Caco-2 (cell line): Measurements from ENCODE around the gene WNT10A. TPM values are rescaled to one million over a fixed set of nuclear protein-coding genes. Genes with fewer than 3 reads are reported as not detected.

ENCODE experiments used
- Bru-seq: library from RNA; stranded (reverse); fragments of 400-500 nt; gene quantifications from one replicate; lab custom pipeline; 2021; lab: Mats Ljungman, UMichigan
- BruChase-seq, 2 experiments: library from RNA; stranded (reverse); fragments of 400-500 nt; gene quantifications; one replicate each; lab custom pipeline; 2021; lab: Mats Ljungman, UMichigan
- BruUV-seq: library from RNA; stranded (reverse); fragments of 400-500 nt; replicated peaks from 2 replicates; lab custom pipeline; 2021; lab: Mats Ljungman, UMichigan
- CTCF ChIA-PET: fragments of 300-600 bp; sonication (Branson Sonifier 250); formaldehyde crosslinking; loops from one replicate; lab custom pipeline; 2022; ENCODE audit warnings: antibody characterized with exemption; lab: Charles Lee
- POLR2A ChIA-PET: fragments of 300-600 bp; sonication (Branson Sonifier 250); formaldehyde crosslinking; loops from one replicate; lab custom pipeline; 2022; ENCODE audit warnings: antibody characterized with exemption; lab: Charles Lee
- DNase-seq, 2 experiments: peaks; one replicate each; pipeline versions ENCODE4 v3.0.0 to v3.0.0-alpha.2; 2020 to 2022
- H3K27me3 ChIP-seq: replicated peaks from 2 replicates; pipeline ENCODE4 v1.6.0; 2011; ENCODE audit warnings: low read length; ENCODE audit not compliant: control insufficient read depth, insufficient read depth
- H3K36me3 ChIP-seq: 2 replicates; pipeline ENCODE4 v1.5.1; 2011; ENCODE audit warnings: low read length; ENCODE audit not compliant: control insufficient read depth, insufficient read depth
- H3K4me1 ChIP-seq: fragments of 250-450 bp; sonication (Bioruptor Pico); 2 replicates; pipeline ENCODE4 v1.5.1; 2020; ENCODE audit warnings: mild to moderate bottlenecking
- H3K4me3 ChIP-seq: 2 replicates; pipeline ENCODE4 v1.5.1; 2011; ENCODE audit warnings: low read depth, mild to moderate bottlenecking, control low read depth, low read length
- H3K9me3 ChIP-seq: fragments of 250-450 bp; sonication (Bioruptor Pico); 2 replicates; pipeline ENCODE4 v1.5.1; 2020; ENCODE audit warnings: mild to moderate bottlenecking, moderate library complexity
- H3K27ac Mint-ChIP-seq: one replicate; pipeline ENCODE4 v1.8.0; 2022; ENCODE audit warnings: mixed read lengths; ENCODE audit not compliant: unreplicated experiment
- H3K27me3 Mint-ChIP-seq: one replicate; pipeline ENCODE4 v1.8.0; 2022; ENCODE audit warnings: mixed read lengths; ENCODE audit not compliant: insufficient read depth, unreplicated experiment
- H3K36me3 Mint-ChIP-seq: one replicate; pipeline ENCODE4 v1.8.0; 2022; ENCODE audit warnings: mild to moderate bottlenecking, mixed read lengths; ENCODE audit not compliant: insufficient read depth, unreplicated experiment
- H3K4me1 Mint-ChIP-seq: one replicate; pipeline ENCODE4 v1.8.0; 2022; ENCODE audit warnings: low read depth, mixed read lengths; ENCODE audit not compliant: unreplicated experiment
- H3K4me3 Mint-ChIP-seq: one replicate; pipeline ENCODE4 v1.8.0; 2022; ENCODE audit warnings: mild to moderate bottlenecking, moderate library complexity, mixed read lengths; ENCODE audit not compliant: unreplicated experiment
- H3K9me3 Mint-ChIP-seq: one replicate; pipeline ENCODE4 v1.8.0; 2022; ENCODE audit warnings: mixed read lengths; ENCODE audit not compliant: unreplicated experiment
- CTCF ChIP-seq, 2 experiments: fragments of 200-600 bp in 1 of 2; IDR thresholded peaks; 1 replicate in 1 of 2; 2 replicates in 1 of 2; pipeline versions ENCODE4 v1.5.1 to v1.8.0; 2011 to 2022; ENCODE audit warnings: antibody characterized with exemption in 1 of 2, control low read depth in 1 of 2, inconsistent platforms in 1 of 2, low read depth in 1 of 2, low read length in 1 of 2, mild to moderate bottlenecking in 1 of 2, moderate library complexity in 1 of 2; ENCODE audit not compliant: insufficient read depth in 1 of 2, severe bottlenecking in 1 of 2, unreplicated experiment in 1 of 2
- intact Hi-C: fragments of 100-400 bp; cut with micrococcal nuclease; formaldehyde crosslinking; loops from one replicate; pipeline ENCODE4 v1.10.0; 2022; ENCODE audit not compliant: unreplicated experiment
- long read RNA-seq: library from polyadenylated mRNA; stranded (forward); transcript quantifications from one replicate; pipeline ENCODE4 v2.0.0, GENCODE V29; 2022
- total RNA-seq: library from RNA; stranded (reverse); gene quantifications from 2 replicates; pipeline ENCODE4 v1.2.3, GENCODE V29; 2022

Gene WNT10A
- 0.81 and 1.2 TPM in 2 replicates for total RNA-seq
- percentile 21 among the genes with signal in this experiment for Bru-seq, nascent RNA
- BruChase-seq, experiment 1, labeled RNA remaining after a 2-hour chase, result percentile 33 among the genes with signal in this experiment
- percentile 26 among the genes with signal in this experiment for BruChase-seq, experiment 2, labeled RNA remaining after a 6-hour chase
- long read RNA-seq, partial matches to known transcripts, result 1 of 1 reads
- long read RNA-seq, other reads (novel, unspliced or antisense), result 0 of 1 reads

GRCh38 chr2:218880102-218880858 lies at the start of gene WNT10A:
WNT10A (plus strand) TSS chr2:218880852; CDS start chr2:218880996, 144 bp downstream.
- Histone ChIP-seq H3K4me3 (peak within 1 kb of the TSS; percentile 50), H3K27me3 (no peaks in the 10 kb centered on the region), H3K9me3 (no peaks in the 10 kb centered on the region), H3K4me1 (peaks cover 21% of the 10 kb centered on the region), H3K36me3 (no peaks in the 10 kb centered on the region)
- POLR2A ChIA-PET, result interaction anchor here (1.3 kb wide), 1 partner anchor 15 kb away, joined by 5 read pairs; no protein-coding TSS in a partner anchor
- Mint-ChIP-seq H3K4me3 (peak within 1 kb of the TSS; percentile 71), H3K27ac (peak within 1 kb of the TSS; percentile 25), H3K27me3 (peaks cover 2% of the 10 kb centered on the region), H3K9me3 (no peaks in the 10 kb centered on the region), H3K36me3 (no peaks in the 10 kb centered on the region), H3K4me1 (no peaks in the 10 kb centered on the region)
- DNase-seq, result peak; percentile 65 to 68
- intact Hi-C loops, result loop anchor here (1.0 kb wide), 1 partner anchor 18 kb away; no protein-coding TSS in a partner anchor
- no peak for TF ChIP-seq CTCF (IDR thresholded peaks at IDR 0.05; ENCODE audit: insufficient read depth in 1 of 2, low read depth in 1 of 2, low read length in 1 of 2, severe bottlenecking in 1 of 2, unreplicated experiment in 1 of 2)
- CTCF ChIA-PET, result interaction anchor here (0.5 to 2.6 kb wide), 5 partner anchors 13 to 926 kb away, joined by 3 to 22 read pairs (median 4); no protein-coding TSS in a partner anchor
- no TSS peak for BruUV-seq

GRCh38 chr2:218831378-218831990 lies 49.2 kb upstream of the WNT10A start, which contains the start of gene PRKAG3:
PRKAG3 (minus strand) TSS chr2:218831803.
- no peak for TF ChIP-seq CTCF (IDR thresholded peaks at IDR 0.05; ENCODE audit: insufficient read depth in 1 of 2, low read depth in 1 of 2, low read length in 1 of 2, severe bottlenecking in 1 of 2, unreplicated experiment in 1 of 2)
- Mint-ChIP-seq H3K27ac (no peak within 1 kb of the TSS), H3K36me3 (no peaks in the 10 kb centered on the region), H3K27me3 (peaks cover 2% of the 10 kb centered on the region), H3K4me3 (no peak within 1 kb of the TSS), H3K4me1 (no peaks in the 10 kb centered on the region), H3K9me3 (no peaks in the 10 kb centered on the region)
- DNase-seq, result no peak
- Histone ChIP-seq H3K27me3 (peaks cover 1% of the 10 kb centered on the region; the same call in 1 of the 2 replicates), H3K9me3 (no peaks in the 10 kb centered on the region), H3K4me1 (no peaks in the 10 kb centered on the region), H3K36me3 (no peaks in the 10 kb centered on the region), H3K4me3 (no peak within 1 kb of the TSS)
- intact Hi-C loops, result no loop called here
- BruUV-seq, result no TSS peak
- POLR2A ChIA-PET, result no interaction called here
- CTCF ChIA-PET, result no interaction called here

- H3K4me1 Mint-ChIP-seq, result no peaks in the 10 kb centered on the region
Measured at GRCh38 chr2:218832081-218832480, 48.6 kb upstream of the WNT10A start.

More at GRCh38 chr2:218832081-218832480, 48.6 kb upstream of the WNT10A start:
- TF ChIP-seq CTCF (IDR thresholded peaks at IDR 0.05; ENCODE audit: insufficient read depth in 1 of 2, low read depth in 1 of 2, low read length in 1 of 2, severe bottlenecking in 1 of 2, unreplicated experiment in 1 of 2), result no peak
- no peak for DNase-seq
- Histone ChIP-seq H3K4me3 (no peak overlapping the region), H3K36me3 (no peaks in the 10 kb centered on the region), H3K27me3 (peaks cover 1% of the 10 kb centered on the region; the same call in 1 of the 2 replicates), H3K9me3 (no peaks in the 10 kb centered on the region), H3K4me1 (no peaks in the 10 kb centered on the region)
- POLR2A ChIA-PET, result no interaction called here
- CTCF ChIA-PET, result no interaction called here
- Mint-ChIP-seq H3K27ac (no peak overlapping the region), H3K27me3 (peaks cover 2% of the 10 kb centered on the region), H3K4me3 (no peak overlapping the region), H3K9me3 (no peaks in the 10 kb centered on the region), H3K36me3 (no peaks in the 10 kb centered on the region)
- no TSS peak for BruUV-seq
- intact Hi-C loops, result no loop called here
